GM21515 (cell line): ENCODE data around the gene TMEM117.

Experiments
- ATAC-seq: cut with Tn5 transposase; IDR thresholded peaks from one replicate; pipeline ENCODE4 v1.9.1; 2021; ENCODE audit not compliant: unreplicated experiment

Gene TMEM117

GRCh38 chr12:43835656-43836474, at the start of gene TMEM117:
Gene TMEM117, plus strand, starts transcription at chr12:43836081.
- peak; percentile 79 for ATAC-seq

GRCh38 chr12:43786899-43787693, 48.8 kb upstream of the TMEM117 start:
- no peak for ATAC-seq

DNA sequence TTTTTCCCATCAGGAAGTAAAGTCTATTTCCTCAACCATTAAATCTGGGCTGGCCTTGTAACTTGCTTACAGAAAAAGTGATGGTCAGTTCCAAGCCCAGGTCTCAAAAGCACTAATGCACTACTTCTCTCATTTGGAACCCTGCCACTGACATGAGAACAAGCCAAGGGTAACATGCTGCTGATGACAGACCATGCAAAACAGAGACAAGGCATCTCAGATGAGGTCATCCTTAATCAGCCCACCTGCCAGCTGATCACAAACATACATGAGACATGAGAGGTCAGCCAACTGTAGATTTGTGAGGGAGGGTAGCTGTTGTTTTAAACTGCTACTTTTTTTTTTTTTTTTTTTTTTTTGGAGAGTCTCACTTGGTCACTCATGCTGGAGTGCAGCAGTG, 45.9 kb upstream of the TMEM117 start:
- no peak for ATAC-seq

DNA sequence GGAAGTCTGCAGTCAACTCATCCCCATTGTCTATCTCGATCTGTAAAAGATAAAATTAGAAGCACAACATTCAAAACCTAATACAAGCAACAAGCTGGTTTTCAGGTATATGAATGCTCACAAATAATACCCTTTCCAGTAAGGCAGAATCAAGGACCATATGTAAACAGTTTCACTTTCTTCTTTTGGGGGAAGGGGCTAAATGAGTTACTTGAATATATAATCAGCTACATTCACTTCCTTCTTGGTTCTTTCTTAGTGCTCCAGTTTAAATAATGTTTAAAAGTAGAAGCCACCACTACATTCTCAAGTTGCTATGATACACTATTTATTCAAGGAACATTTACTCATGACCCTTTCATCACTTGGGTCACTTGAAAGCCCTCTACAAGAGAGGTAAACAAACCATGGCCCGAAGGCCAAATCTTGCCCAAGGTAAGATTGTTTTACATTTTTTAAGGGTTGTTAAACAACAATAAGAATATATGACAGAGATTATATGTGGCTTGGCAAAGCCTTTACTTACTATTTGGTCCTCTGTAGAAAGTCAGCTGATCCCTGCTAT, 40.1 kb upstream of the TMEM117 start:
- ATAC-seq, result no peak

GRCh38 chr12:43797561-43798217, 38.2 kb upstream of the TMEM117 start:
- ATAC-seq, result no peak

GRCh38 chr12:43805149-43805859, 30.6 kb upstream of the TMEM117 start:
- no peak for ATAC-seq

GRCh38 chr12:43805860-43806736, 29.8 kb upstream of the TMEM117 start, which contains the start of gene TWF1:
Gene TWF1, minus strand, starts transcription at chr12:43806317. Its CDS starts 72 bp downstream, at chr12:43806245.
- peak; percentile 94 for ATAC-seq

DNA sequence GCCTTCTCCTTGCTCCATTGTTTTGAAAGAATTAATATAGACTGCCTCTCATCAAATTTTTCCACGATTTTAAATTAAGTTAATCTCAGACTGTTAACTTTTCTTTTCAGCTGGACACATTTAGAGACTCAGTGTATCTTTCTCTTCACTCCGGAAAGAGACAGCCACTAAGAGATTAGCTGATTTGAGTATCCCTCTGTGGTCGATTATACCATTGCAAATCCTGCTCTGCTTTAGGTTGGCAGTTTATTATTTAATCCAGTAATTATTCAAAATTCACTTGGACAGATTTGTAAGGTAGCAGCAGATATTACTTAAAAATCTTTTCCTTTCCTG, 29.2 kb upstream of the TMEM117 start:
- ATAC-seq, result no peak

- ATAC-seq, result no peak
Measured at GRCh38 chr12:43807386-43807785, 28.5 kb upstream of the TMEM117 start.

DNA sequence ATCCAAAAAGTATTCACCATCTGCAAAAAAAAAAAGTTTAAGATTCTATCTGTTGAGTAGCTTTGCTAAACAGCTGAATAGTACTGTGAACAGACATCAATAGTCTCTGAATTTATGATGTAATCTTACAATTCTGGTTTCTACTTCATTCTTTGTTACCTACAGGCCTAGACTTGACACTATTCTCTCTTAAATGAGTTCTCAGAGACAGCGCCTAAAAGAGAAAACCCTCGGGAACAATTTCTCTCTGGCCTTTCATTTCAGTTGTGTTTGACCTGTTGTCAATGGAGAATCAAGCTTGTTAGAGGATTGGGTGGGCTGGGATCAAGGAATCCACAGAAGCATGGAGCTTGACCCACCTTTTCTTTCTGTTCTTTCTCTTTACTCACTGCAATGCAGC, 23.8 kb upstream of the TMEM117 start:
- ATAC-seq, result no peak

DNA sequence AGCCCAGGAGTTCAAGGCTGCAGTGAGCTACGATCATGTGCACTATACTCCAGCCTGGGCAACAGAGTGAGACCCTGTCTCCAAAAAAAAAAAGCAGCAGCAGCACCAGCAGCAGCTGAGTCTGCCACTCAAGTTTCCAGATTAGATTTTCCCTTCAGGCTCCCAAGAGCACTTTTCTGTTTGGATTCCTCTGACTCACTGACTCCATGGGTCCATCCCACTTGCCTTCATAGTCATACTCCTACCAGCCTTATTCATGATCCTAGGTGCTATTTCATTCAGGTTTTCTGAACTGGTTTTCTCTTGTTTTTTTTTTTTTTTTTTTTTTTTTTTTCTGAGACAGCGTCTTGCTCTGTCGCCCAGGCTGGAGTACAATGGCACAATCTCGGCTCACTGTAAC, 23.0 kb upstream of the TMEM117 start:
- ATAC-seq, result no peak

DNA sequence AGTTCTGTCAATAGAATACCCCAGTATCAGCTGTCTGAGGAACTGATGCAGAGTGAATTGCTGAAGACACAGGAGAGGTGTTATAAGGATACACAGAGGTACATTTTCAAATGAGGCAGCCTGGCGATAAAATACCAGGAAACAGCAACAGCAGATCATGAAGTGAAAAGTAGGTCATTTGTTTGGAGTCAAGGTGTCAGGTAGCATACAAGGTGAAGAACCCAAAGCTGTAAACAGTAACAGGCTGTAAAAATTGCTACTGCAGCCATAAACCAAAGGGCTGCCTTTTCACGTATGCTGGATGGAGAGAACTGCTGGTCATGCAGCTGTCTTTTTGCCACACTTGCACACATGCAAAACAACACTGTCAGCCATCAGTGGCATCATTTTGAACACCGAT, 20.5 kb upstream of the TMEM117 start:
- no peak for ATAC-seq

GRCh38 chr12:43816168-43816567, 19.7 kb upstream of the TMEM117 start:
- no peak for ATAC-seq

DNA sequence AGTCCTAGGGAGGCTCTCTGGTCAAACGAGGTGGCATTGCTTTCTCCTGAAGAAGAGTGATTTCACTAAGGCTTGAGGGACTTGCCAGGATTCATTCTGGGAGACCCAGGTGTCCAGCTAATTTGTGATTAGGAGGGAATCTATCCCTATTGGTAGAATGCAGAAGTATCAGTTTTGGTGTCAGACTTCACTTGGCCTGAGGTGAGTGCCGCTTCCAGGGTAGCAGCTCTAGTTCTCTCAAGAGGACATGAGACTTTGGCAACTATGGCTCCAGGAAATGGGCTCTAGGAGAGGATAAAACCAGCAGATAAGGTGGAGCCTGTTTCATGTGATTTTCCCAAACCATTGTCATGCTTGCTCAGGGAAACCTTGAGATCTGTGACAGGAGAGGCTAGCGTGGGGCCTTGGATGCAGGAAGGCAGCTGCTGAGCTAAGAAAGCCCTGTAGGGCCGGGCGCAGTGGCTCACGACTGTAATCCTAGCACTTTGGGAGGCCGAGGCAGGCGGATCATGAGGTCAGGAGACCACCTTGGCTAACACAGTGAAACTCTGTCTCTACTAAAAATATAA, 11.6 kb upstream of the TMEM117 start:
- no peak for ATAC-seq

- no peak for ATAC-seq
Measured at GRCh38 chr12:43826681-43827080, 9.2 kb upstream of the TMEM117 start.

DNA sequence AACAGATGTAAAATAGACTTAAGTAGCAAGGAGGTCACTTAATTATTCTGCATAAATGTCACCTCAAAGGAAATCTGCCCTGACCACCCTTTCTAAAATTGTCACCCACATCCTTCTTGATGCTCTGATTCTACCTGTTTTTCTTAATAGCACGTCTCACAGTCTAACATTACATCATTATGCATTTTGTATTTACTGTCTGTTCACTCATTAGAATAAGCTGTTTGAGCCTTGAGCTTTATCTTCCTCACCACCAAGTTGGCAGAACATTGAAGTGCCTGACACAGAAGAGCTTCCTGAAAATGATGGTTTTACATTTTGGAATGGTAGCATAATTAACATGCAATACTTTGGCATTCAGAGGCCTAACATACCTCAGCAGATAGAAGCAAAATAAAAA, 8.8 kb upstream of the TMEM117 start:
- no peak for ATAC-seq

DNA sequence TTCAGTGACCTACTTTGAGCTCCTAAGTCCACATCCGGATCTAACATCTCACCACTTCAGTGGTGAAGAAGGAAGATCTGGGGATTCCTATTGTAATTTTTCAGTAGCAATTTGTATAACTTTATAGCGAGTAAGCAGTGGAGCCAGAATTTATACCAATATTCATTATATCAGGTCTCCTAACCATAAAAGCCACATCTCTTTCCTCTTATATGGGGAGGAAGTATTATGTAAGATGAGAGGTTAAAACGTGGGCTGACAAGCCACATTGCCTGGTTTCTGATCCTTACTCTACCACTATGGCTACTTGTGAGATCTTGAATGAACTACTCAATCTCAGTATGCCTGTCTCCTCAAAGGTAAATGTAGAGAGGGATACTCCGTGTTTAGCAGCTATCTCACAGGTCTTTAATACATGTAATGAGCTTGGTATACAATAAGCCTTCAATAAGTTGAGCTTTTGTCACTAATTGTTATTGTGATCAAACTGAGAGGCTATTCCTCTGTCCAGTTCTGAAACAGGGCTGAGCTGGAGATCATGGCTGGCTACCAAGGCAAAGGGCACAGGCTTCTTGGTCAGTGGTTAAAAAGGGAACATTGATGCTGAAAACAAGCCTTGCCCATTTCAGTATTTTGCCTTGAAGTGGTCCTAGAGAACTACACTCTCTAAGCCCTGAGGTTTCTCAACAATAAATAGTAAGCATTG, 3.3 kb upstream of the TMEM117 start:
- ATAC-seq, result no peak

- ATAC-seq, result peak; percentile 5
Measured at GRCh38 chr12:43835264-43835655, 621 bp upstream of the TMEM117 start.

- peak; percentile 25 for ATAC-seq
Measured at GRCh38 chr12:43836475-43836989, 651 bp downstream of the TMEM117 start.
